Left ventricle myocardium inferior (tissue), 1 donor: ENCODE results near the gene C16orf96. TPM values are rescaled to one million over a fixed set of nuclear protein-coding genes. Genes with fewer than 3 reads are reported as not detected.

Experiments used
- DNase-seq: peaks from one replicate; pipeline ENCODE4 v3.0.0-alpha.2; 2020
- H3K27ac ChIP-seq: fragments of 200-600 bp; replicated peaks from 2 replicates; pipeline ENCODE4 v1.8.0; 2021
- H3K27me3 ChIP-seq: fragments of 200-600 bp; 2 replicates; pipeline ENCODE4 v1.8.0; 2021; ENCODE audit warnings: low read depth
- H3K36me3 ChIP-seq: fragments of 200-600 bp; 2 replicates; pipeline ENCODE4 v1.8.0; 2021
- H3K4me1 ChIP-seq: fragments of 200-600 bp; 2 replicates; pipeline ENCODE4 v1.8.0; 2021
- H3K4me3 ChIP-seq: fragments of 200-600 bp; 2 replicates; pipeline ENCODE4 v1.8.0; 2021; ENCODE audit warnings: mild to moderate bottlenecking, moderate library complexity
- H3K9me3 ChIP-seq: fragments of 200-600 bp; replicated peaks from 2 replicates; pipeline ENCODE4 v1.8.0; 2021
- intact Hi-C: fragments of 100-400 bp; cut with micrococcal nuclease; formaldehyde crosslinking; loops from one replicate; pipeline ENCODE4 v1.11.0; 2022
- total RNA-seq: library from RNA; stranded (reverse); fragmentation: NEBNext Ultra II Directional; extraction: Animal tissue kit (Norgen Biotek cat#: 25700); gene quantifications from one replicate; pipeline ENCODE4 v1.2.1, GENCODE V29; 2021
- TF ChIP-seq, protein P1 (sequence below): fragments of 200-600 bp; IDR thresholded peaks from 2 replicates; pipeline ENCODE4 v1.8.0; 2021; ENCODE audit warnings: antibody characterized with exemption, mild to moderate bottlenecking, borderline replicate concordance
- donor health status: DM: no; HTN: yes; CAD: no; lungs with severe emphysema.

Gene C16orf96
- total RNA-seq, 1 donor from 2014 or later: 0.08 TPM

GRCh38 chr16:4601864-4602186 is 45.7 kb downstream of the C16orf96 start:
- DNase-seq: no peak
- Histone ChIP-seq H3K4me3 (peak overlapping the region; percentile 12), H3K9me3 (no peaks in the 10 kb centered on the region), H3K36me3 (no peaks in the 10 kb centered on the region), H3K4me1 (peaks cover 4% of the 10 kb centered on the region), H3K27me3 (peaks cover 26% of the 10 kb centered on the region), H3K27ac (no peak overlapping the region)
- TF ChIP-seq, protein P1, sequence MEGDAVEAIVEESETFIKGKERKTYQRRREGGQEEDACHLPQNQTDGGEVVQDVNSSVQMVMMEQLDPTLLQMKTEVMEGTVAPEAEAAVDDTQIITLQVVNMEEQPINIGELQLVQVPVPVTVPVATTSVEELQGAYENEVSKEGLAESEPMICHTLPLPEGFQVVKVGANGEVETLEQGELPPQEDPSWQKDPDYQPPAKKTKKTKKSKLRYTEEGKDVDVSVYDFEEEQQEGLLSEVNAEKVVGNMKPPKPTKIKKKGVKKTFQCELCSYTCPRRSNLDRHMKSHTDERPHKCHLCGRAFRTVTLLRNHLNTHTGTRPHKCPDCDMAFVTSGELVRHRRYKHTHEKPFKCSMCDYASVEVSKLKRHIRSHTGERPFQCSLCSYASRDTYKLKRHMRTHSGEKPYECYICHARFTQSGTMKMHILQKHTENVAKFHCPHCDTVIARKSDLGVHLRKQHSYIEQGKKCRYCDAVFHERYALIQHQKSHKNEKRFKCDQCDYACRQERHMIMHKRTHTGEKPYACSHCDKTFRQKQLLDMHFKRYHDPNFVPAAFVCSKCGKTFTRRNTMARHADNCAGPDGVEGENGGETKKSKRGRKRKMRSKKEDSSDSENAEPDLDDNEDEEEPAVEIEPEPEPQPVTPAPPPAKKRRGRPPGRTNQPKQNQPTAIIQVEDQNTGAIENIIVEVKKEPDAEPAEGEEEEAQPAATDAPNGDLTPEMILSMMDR: no peak
- intact Hi-C loops: no loop called here

DNA sequence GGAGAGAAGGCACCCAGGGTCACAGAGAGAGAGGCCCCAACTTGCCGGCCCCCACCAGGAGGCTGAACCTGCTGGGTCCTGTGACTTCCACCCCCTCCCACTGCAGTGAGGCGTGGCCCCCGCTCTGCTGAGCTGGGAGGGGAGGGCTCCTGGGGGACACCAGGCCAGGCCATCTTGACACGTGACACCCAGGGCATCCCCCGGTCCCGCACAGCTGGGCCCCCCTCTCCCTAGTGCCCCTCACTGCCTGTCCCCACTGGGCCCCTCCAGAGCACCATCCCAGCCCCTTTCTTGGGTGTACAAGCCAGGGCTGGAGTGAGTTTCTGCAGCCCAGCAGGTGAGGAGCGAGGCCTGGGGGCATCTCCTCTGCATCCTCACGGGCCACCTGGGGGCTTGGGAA is 46.2 kb downstream of the C16orf96 start:
- Histone ChIP-seq H3K27ac (no peak overlapping the region), H3K4me1 (peaks cover 4% of the 10 kb centered on the region), H3K36me3 (no peaks in the 10 kb centered on the region), H3K27me3 (peaks cover 22% of the 10 kb centered on the region), H3K4me3 (no peak overlapping the region), H3K9me3 (no peaks in the 10 kb centered on the region)
- TF ChIP-seq, protein P1: no peak
- no peak for DNase-seq
- intact Hi-C loops: no loop called here

GRCh38 chr16:4603624-4604170 is 47.6 kb downstream of the C16orf96 start:
- no peak for DNase-seq
- TF ChIP-seq, protein P1: no peak
- Histone ChIP-seq H3K27ac (no peak overlapping the region), H3K4me3 (no peak overlapping the region), H3K9me3 (no peaks in the 10 kb centered on the region), H3K36me3 (peaks cover 4% of the 10 kb centered on the region), H3K27me3 (peaks cover 22% of the 10 kb centered on the region), H3K4me1 (peaks cover 4% of the 10 kb centered on the region)
- intact Hi-C loops: no loop called here

GRCh38 chr16:4604401-4604800 is 48.3 kb downstream of the C16orf96 start:
- TF ChIP-seq, protein P1: no peak
- intact Hi-C loops: no loop called here
- H3K27ac ChIP-seq: no peak overlapping the region
- peaks cover 11% of the 10 kb centered on the region for H3K36me3 ChIP-seq
- peaks cover 16% of the 10 kb centered on the region for H3K27me3 ChIP-seq
- H3K4me3 ChIP-seq: no peak overlapping the region
- DNase-seq: no peak
- H3K9me3 ChIP-seq: no peaks in the 10 kb centered on the region
- peaks cover 4% of the 10 kb centered on the region for H3K4me1 ChIP-seq

GRCh38 chr16:4606354-4606753 is 50.2 kb downstream of the C16orf96 start:
- H3K4me1 ChIP-seq: peaks cover 15% of the 10 kb centered on the region
- H3K36me3 ChIP-seq: peaks cover 16% of the 10 kb centered on the region
- H3K27ac ChIP-seq: no peak overlapping the region
- no peak for DNase-seq
- TF ChIP-seq, protein P1: no peak
- peaks cover 8% of the 10 kb centered on the region for H3K27me3 ChIP-seq
- no peaks in the 10 kb centered on the region for H3K9me3 ChIP-seq
- H3K4me3 ChIP-seq: no peak overlapping the region
- intact Hi-C loops: no loop called here
